NCI-H526 (cell line): Measurements from ENCODE around the gene RCBTB2.

Experiments used
- DNase-seq, 2 experiments: peaks; one replicate each; lab custom pipeline; 2025; lab: John Stamatoyannopoulos, UW

RCBTB2 gene

DNA sequence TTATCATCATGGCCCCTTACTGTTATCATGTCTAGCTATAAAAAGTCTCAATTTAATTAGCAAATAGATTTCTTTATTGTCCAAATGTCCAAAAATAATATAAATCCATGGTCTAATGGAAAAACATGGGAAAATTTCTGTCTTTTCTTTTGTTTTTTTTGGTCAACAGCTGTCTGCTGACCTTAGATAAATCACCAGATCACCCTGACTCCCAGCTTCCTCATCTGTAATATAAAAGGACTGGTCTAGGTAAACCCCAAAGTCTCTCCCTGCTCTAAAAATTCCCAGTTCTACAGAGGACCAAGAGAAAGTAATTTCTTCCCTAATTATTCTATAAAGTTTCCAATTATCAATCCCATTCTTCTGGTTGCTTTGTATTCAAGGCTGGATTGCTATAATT lies 30.7 kb upstream of the RCBTB2 start:
- DNase-seq, result no peak

- DNase-seq, result no peak
Observed at GRCh38 chr13:48562296-48563066, 29.6 kb upstream of the RCBTB2 start.

- no peak for DNase-seq
Observed at GRCh38 chr13:48561466-48562235, 28.8 kb upstream of the RCBTB2 start.

- no peak for DNase-seq
Observed at GRCh38 chr13:48560657-48561337, 27.9 kb upstream of the RCBTB2 start.

DNA sequence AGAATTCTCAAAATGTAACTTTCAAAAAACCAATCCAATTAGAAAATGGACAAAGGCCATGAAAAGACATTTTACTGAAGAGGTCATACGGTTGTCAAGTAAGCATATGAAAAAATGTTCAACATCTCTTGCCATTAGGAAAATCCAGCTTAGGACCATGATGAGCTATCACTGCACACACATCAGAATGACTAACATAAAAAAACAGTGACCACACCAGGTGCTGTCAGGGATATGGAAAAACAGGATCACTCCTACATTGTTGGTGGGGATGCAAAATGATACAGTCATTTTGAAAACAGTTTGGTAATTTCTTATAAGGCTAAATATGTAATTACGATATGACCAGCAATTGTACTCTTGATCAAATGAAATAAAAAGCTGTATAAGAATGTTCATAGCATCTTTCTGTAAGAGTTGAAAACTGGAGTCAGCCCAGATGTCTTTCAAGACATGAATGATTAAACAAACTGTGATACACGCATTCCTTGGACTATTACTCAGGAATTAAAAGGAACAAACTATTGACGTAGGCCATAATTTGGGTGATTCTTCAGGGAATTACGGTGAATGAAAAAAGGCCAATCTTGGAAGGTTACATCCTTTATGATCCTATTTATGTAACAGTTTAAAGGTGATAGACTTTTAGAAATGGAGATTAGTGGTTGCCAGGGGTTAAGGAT lies 26.9 kb upstream of the RCBTB2 start:
- DNase-seq, result no peak

GRCh38 chr13:48556817-48557216 lies 23.9 kb upstream of the RCBTB2 start:
- DNase-seq, result no peak

DNA sequence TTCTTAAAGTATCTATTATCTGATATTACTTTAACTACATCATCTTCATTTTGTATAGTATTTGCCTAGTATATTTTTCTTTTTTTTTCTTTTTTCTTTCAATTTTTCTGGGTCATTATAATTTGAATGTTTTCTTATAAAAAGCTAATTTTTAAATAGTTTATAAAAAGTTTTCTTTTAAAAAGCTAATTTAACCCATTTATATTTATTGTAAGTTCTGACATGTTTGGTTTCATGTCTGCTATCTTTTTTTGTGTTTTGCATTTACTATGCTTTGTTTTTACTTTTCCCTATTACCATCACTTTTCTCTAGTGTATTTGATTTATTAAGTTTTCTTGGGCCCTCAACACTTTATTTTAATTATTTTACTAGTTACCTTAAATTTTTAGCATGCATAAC lies 22.6 kb upstream of the RCBTB2 start:
- no peak for DNase-seq

- no peak for DNase-seq
Observed at GRCh38 chr13:48551329-48551728, 18.4 kb upstream of the RCBTB2 start.

GRCh38 chr13:48549658-48550057 lies 16.8 kb upstream of the RCBTB2 start:
- DNase-seq, result no peak

DNA sequence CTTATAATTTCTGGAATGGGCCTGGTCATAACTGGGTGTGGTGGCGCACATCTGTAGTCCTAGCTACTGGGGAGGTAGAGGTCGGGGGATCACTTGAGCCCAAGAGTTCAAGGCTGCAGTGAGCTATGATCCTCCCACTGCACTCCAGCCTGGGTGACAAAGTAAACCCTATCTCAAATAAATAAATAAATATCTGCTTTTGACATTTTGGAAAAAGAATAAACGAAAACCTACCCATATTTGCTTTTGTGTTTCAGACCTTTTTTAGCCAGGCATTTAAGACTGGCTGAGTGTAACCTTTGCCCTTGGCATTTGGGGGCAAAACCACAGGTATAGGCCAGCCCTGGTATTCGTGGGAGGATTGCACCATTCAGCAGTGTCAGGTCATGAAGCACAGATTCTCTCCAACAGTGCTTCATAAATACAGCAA lies 14.8 kb upstream of the RCBTB2 start:
- no peak for DNase-seq

DNA sequence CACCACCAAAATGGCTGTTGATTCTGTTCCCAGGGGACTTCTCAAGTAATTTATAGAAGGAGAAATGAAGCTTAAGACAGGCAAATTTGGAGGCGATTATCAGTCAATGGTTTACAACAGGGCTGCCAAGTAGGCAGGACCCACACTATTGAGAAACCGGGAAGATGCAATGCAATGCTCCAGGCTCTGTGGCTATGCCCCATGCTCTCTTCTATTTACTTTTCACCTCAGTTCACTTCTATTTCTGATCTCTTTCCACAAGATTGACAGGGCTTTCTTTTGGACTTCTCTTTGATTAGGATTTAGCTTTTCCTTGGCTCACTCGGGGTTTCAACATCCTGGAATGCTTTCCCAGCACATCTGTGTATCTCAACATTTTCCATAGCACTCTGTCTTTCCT lies 12.7 kb upstream of the RCBTB2 start:
- no peak for DNase-seq

DNA sequence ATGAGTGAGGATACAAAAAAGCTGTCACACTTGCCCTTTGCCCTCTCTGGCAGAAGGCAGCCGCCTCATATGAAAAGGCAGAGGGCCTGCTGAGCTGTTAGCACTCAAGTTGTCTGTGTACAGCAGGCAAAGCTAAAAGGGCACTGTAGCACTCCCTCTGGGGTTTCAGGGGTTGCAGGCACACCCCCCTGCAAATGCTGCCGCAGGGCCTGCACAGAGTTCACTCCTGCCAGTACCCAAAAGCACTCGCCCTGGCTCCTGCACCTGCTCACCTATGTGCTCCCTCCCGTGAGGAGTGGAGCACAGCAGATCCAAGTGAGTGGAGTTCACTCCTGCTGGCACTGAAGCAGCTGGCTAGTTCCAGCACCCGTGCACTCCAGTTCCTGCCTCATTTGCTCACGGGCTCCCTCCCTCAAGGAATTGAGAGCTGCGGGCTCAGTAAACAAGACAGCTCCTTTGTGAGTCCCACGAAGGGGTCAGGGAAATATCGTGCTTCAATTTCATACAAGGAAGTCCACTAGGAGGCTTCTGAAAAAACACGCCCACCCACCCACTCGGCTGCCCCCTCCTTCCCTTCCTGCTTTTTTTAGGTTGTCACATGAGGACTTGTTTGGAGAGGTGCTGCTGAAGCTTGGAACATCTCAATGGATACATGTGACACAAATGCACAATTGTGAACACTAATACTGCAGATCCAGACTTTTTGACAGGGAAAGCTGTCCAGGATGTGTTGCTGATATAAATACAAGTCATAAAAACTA lies 9.9 kb upstream of the RCBTB2 start:
- peak; percentile 68 to 75 for DNase-seq

- DNase-seq, result no peak
Observed at GRCh38 chr13:48542138-48542537, 9.3 kb upstream of the RCBTB2 start.

DNA sequence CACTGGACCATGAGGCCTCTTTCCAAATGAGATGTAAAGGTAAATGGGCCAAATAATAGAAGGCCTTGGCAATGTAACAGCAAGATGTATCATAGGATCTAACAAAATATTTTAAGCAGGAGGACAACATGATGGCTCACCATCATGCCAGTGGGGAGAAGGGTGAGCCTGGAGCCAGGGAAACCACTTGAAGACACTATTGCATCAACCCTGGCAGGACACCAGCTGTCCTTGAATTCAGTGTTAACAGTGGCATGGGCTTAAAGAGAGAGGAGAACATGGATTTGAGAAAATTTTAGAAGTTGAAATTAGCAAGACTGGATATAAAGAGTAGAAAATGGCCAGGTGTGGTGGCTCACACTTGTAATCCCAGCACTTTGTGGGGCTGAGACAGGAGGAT lies 6.7 kb upstream of the RCBTB2 start:
- no peak for DNase-seq

- no peak for DNase-seq
Observed at GRCh38 chr13:48536621-48537250, 3.9 kb upstream of the RCBTB2 start.

GRCh38 chr13:48535766-48536165 lies 2.9 kb upstream of the RCBTB2 start:
- DNase-seq, result no peak

DNA sequence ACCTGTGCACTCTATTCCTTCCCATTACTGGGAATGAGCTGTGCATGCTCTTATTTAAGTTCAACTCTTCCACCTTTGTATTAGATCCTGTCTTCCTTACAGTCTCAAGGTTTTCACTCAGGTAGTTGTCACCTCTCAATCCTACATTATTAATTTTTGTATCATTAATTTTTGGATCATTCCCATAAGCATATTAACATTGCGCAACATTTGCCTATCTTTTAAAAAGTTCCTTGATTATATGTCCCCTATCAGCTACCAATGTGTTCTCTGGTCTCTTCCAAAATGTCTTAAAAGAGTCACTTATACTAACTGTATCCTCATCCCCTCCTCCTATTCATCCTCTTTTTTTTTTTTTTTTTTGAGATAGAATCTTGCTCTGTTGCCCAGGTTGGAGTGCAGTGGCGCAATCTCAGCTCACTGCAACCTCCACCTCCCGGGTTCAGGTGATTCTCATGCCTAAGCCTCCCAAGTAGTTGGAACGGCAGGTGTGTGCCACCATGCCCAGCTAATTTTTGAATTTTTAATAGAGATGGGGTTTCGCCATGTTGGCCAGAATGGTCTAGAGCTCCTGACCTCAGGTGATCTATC lies 2.1 kb upstream of the RCBTB2 start:
- DNase-seq, result no peak

- DNase-seq, result no peak
Observed at GRCh38 chr13:48533961-48534600, 1.2 kb upstream of the RCBTB2 start.

DNA sequence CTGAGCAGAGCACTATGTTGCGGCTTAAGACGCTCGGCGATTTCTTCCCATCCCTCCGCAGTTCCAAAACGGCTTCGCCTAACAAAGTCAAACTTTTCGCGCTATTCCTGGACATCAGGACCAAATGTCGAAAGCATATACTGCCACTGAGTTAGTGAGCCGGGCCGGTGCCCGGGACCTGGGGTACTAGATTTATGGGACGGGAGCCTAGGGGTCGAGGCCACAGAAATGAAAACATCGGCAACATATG lies 699 bp downstream of the RCBTB2 start:
- peak in 1 of 2 experiments; percentile 67 for DNase-seq
